Measurements from ENCODE around the gene GJC1. TPM values are rescaled to one million over a fixed set of nuclear protein-coding genes. Genes with fewer than 3 reads are reported as not detected.

Gene GJC1
- total and polyA plus RNA-seq, 2 donors (not counting 3 experiments of a cell fraction or from before 2014, with no cell fraction given), result 13.8 to 39.7 TPM

DNA sequence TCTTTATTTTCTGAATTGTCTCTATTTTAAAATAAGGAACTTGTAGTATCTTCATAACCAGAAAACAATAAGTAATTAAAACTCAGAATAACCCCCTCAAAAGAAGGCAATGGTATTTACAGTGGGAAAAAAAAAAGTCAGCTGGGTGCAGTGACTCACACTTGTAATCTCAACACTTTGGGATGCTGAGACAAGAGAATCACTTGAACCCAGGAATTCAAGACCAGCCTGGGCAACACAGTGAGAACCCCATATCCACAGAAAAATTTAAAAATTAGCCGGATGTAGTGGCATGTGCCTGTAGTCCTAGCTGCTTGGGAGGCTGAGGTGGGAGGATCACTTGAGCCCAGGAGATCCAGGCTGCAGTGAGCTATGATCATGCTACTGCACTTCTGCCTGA, 37.8 kb downstream of the GJC1 start:
- Histone ChIP-seq H4K20me1 (replicated peaks; ENCODE audit: control insufficient read depth, extremely low read depth, insufficient read depth, low read length) (no peaks in the 10 kb centered on the region), H3K36me3 (ENCODE audit: control insufficient read depth in 2 of 2, extremely low read depth in 1 of 2, insufficient read depth in 2 of 2, low read length in 2 of 2) (no peaks in the 10 kb centered on the region), H3K4me2 (ENCODE audit: insufficient read depth, low read length) (no peak overlapping the region), H3K9me3 (replicated peaks; ENCODE audit: control insufficient read depth, insufficient read depth, low read length) (no peaks in the 10 kb centered on the region), H3K27ac (ENCODE audit: insufficient read depth, low read depth, low read length) (no peak overlapping the region), H3K4me3 (replicated peaks in 1 of 3; ENCODE audit: insufficient read depth in 1 of 3, low read depth in 1 of 3, low read length in 3 of 3) (no peak overlapping the region), H3K9ac (replicated peaks; ENCODE audit: extremely low read depth, insufficient read depth, low read length) (no peak overlapping the region), H2AFZ (ENCODE audit: low read depth, low read length) (no peak overlapping the region), H3K27me3 (ENCODE audit: control insufficient read depth in 2 of 2, insufficient read depth in 2 of 2, low read length in 2 of 2) (no peaks in the 10 kb centered on the region), H3K4me1 (ENCODE audit: control insufficient read depth, extremely low read depth, insufficient read depth, low read length) (peaks cover 22% of the 10 kb centered on the region), H3K79me2 (ENCODE audit: control insufficient read depth, insufficient read depth, low read length) (no peaks in the 10 kb centered on the region), H3K9me1 (replicated peaks; ENCODE audit: control insufficient read depth, extremely low read depth, insufficient read depth, low read length) (no peaks in the 10 kb centered on the region)
- TF ChIP-seq EZH2 (IDR thresholded peaks at IDR 0.05; ENCODE audit: borderline replicate concordance, low read depth, low read length, severe bottlenecking) (no peak), FOS (IDR thresholded peaks at IDR 0.05; ENCODE audit: borderline replicate concordance, insufficient read depth, low read length) (peak; percentile 45)
- ChIA-PET POLR2A (no interaction called here), CTCF (interaction anchor here (0.8 to 1.3 kb wide), 2 partner anchors 12 to 13 kb away, joined by 3 to 5 read pairs; no protein-coding TSS in a partner anchor)
- no peak for FAIRE-seq
- dilution Hi-C loops (cut with MboI; ENCODE audit: extremely low pct_ligation_motif_present, low sequenced_read_pairs) (no loop called here), intact Hi-C loops (cut with micrococcal nuclease) (no loop called here)
- no peak for DNase-seq (ENCODE audit: low read depth, low spot score)
- no TSS peak for BruUV-seq (replicated peaks)

DNA sequence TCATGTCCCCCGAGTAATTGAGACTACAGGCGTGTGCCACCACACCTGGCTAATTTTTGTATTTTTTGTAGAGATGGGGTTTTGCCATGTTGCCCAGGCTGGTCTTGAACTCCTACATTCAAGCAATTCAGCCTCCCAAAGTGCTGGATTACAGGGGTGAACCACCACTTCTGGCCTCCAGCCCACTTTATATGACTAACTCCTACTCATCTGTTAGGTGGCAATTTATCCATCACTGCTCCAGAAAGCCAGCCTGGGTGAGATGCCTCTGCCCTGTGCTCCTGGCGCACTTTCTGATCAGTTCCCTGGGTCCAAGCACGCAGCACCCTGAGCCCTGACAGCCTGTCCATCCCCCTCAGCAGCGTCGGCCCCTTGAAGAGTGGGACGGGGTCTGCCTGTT, 41.9 kb downstream of the GJC1 start:
- DNase-seq (ENCODE audit: low read depth, low spot score) (no peak), FAIRE-seq (no peak)
- Histone ChIP-seq H3K4me3 (replicated peaks in 1 of 3; ENCODE audit: insufficient read depth in 1 of 3, low read depth in 1 of 3, low read length in 3 of 3) (no peak overlapping the region), H3K27me3 (ENCODE audit: control insufficient read depth in 2 of 2, insufficient read depth in 2 of 2, low read length in 2 of 2) (no peaks in the 10 kb centered on the region), H3K4me2 (ENCODE audit: insufficient read depth, low read length) (no peak overlapping the region), H3K9ac (replicated peaks; ENCODE audit: extremely low read depth, insufficient read depth, low read length) (no peak overlapping the region), H3K9me3 (replicated peaks; ENCODE audit: control insufficient read depth, insufficient read depth, low read length) (no peaks in the 10 kb centered on the region), H2AFZ (ENCODE audit: low read depth, low read length) (no peak overlapping the region), H3K9me1 (replicated peaks; ENCODE audit: control insufficient read depth, extremely low read depth, insufficient read depth, low read length) (no peaks in the 10 kb centered on the region), H3K4me1 (ENCODE audit: control insufficient read depth, extremely low read depth, insufficient read depth, low read length) (no peaks in the 10 kb centered on the region), H3K36me3 (ENCODE audit: control insufficient read depth in 2 of 2, extremely low read depth in 1 of 2, insufficient read depth in 2 of 2, low read length in 2 of 2) (no peaks in the 10 kb centered on the region), H3K79me2 (ENCODE audit: control insufficient read depth, insufficient read depth, low read length) (no peaks in the 10 kb centered on the region), H4K20me1 (replicated peaks; ENCODE audit: control insufficient read depth, extremely low read depth, insufficient read depth, low read length) (no peaks in the 10 kb centered on the region), H3K27ac (ENCODE audit: insufficient read depth, low read depth, low read length) (no peak overlapping the region)
- CTCF ChIA-PET, result no interaction called here
- no TSS peak for BruUV-seq (replicated peaks)
- TF ChIP-seq, protein P1, sequence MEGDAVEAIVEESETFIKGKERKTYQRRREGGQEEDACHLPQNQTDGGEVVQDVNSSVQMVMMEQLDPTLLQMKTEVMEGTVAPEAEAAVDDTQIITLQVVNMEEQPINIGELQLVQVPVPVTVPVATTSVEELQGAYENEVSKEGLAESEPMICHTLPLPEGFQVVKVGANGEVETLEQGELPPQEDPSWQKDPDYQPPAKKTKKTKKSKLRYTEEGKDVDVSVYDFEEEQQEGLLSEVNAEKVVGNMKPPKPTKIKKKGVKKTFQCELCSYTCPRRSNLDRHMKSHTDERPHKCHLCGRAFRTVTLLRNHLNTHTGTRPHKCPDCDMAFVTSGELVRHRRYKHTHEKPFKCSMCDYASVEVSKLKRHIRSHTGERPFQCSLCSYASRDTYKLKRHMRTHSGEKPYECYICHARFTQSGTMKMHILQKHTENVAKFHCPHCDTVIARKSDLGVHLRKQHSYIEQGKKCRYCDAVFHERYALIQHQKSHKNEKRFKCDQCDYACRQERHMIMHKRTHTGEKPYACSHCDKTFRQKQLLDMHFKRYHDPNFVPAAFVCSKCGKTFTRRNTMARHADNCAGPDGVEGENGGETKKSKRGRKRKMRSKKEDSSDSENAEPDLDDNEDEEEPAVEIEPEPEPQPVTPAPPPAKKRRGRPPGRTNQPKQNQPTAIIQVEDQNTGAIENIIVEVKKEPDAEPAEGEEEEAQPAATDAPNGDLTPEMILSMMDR (IDR thresholded peaks at IDR 0.05; ENCODE audit: extremely low read depth in 1 of 2, insufficient read depth in 1 of 2, low read depth in 1 of 2, low read length in 2 of 2), result no peak
- TF ChIP-seq JUN (IDR thresholded peaks at IDR 0.05; ENCODE audit: borderline replicate concordance, insufficient read depth, insufficient read length, low read depth) (no peak), POLR2AphosphoS5 (IDR thresholded peaks at IDR 0.05; ENCODE audit: insufficient read depth, low read depth, low read length) (no peak), FOS (IDR thresholded peaks at IDR 0.05; ENCODE audit: borderline replicate concordance, insufficient read depth, low read length) (no peak), MYC (IDR thresholded peaks at IDR 0.05; ENCODE audit: low read depth, low read length) (no peak), GATA2 (IDR thresholded peaks at IDR 0.05; ENCODE audit: insufficient read depth, insufficient read length, low read depth, low read length) (no peak), POLR2A (IDR thresholded peaks at IDR 0.05; ENCODE audit: low read depth, low read length) (no peak), EZH2 (IDR thresholded peaks at IDR 0.05; ENCODE audit: borderline replicate concordance, low read depth, low read length, severe bottlenecking) (no peak)
- TF ChIP-seq, protein P2, sequence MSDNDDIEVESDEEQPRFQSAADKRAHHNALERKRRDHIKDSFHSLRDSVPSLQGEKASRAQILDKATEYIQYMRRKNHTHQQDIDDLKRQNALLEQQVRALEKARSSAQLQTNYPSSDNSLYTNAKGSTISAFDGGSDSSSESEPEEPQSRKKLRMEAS (IDR thresholded peaks at IDR 0.05; ENCODE audit: insufficient read depth, insufficient read length), result no peak
- dilution Hi-C loops (cut with MboI; ENCODE audit: extremely low pct_ligation_motif_present, low sequenced_read_pairs), result no loop called here
- POLR2A ChIA-PET, result no interaction called here
- intact Hi-C loops (cut with micrococcal nuclease), result no loop called here
